HCT116 (cell line): Measurements from ENCODE around the gene ITGB6. TPM values are rescaled to one million over a fixed set of nuclear protein-coding genes. Genes with fewer than 3 reads are reported as not detected.

Experiments
- ATAC-seq: fragments of 200-7000 bp; cut with Tn5 transposase; 2 replicates; pipeline ENCODE4 v1.9.1; 2020; ENCODE audit warnings: mild to moderate bottlenecking, moderate library complexity
- BruUV-seq: library from RNA; stranded (reverse); fragments of 400-500 nt; replicated peaks from 2 replicates; lab custom pipeline; 2021; lab: Mats Ljungman, UMichigan
- CTCF ChIA-PET: fragments of 300-600 bp; sonication (Branson Sonifier 250); formaldehyde crosslinking; loops from one replicate; lab custom pipeline; 2021; ENCODE audit warnings: antibody characterized with exemption; lab: Charles Lee
- POLR2A ChIA-PET: fragments of 300-600, 350-600 bp; sonication (Branson Sonifier 250); formaldehyde crosslinking; loops from one replicate; lab custom pipeline; 2021; ENCODE audit warnings: antibody characterized with exemption; lab: Charles Lee
- RAD21 ChIA-PET, 2 experiments: fragments of 300-600 bp; sonication (Branson Sonifier 250); formaldehyde crosslinking; loops; one replicate each; lab custom pipeline; 2023; ENCODE audit warnings: low total read pairs in 2 of 2; ENCODE audit not compliant: uncharacterized antibody in 2 of 2, unreplicated experiment in 2 of 2, low non-redundant PET in 1 of 2; lab: Charles Lee
- DNase-seq: peaks from one replicate; pipeline ENCODE4 v3.0.0-alpha.2; 2010; ENCODE audit warnings: low read depth, low spot score
- H2AFZ ChIP-seq: fragments of 200-600 bp; shearing (Covaris generic), sonication (generic); 2 replicates; pipeline ENCODE4 v1.6.1; 2017; ENCODE audit warnings: low read depth, mixed run types, mixed read lengths, antibody characterized with exemption, low read length; ENCODE audit not compliant: poor library complexity, severe bottlenecking
- H3K27ac ChIP-seq: 2 replicates; pipeline ENCODE4 v1.5.1; 2012; ENCODE audit warnings: low read depth, low read length
- H3K27me3 ChIP-seq: fragments of 200-600 bp; sonication (generic); 2 replicates; pipeline ENCODE4 v1.6.1; 2016; ENCODE audit warnings: mixed run types, low read length, mixed read lengths; ENCODE audit not compliant: insufficient read depth
- H3K36me3 ChIP-seq, 2 experiments: fragments of 200-500 bp in 1 of 2; fragments of 200-600 bp in 1 of 2; sonication (Bioruptor generic) in 1 of 2; sonication (generic) in 1 of 2; 2 replicates each; pipeline versions ENCODE4 v1.5.1 to v1.6.1; 2014 to 2016; ENCODE audit warnings: low read length in 2 of 2, inconsistent platforms in 1 of 2, mixed read lengths in 1 of 2, mixed run types in 1 of 2; ENCODE audit not compliant: insufficient read depth in 2 of 2, control insufficient read depth in 1 of 2
- H3K4me1 ChIP-seq, 2 experiments: fragments of 200-600 bp in 1 of 2; sonication (generic) in 1 of 2; 2 replicates each; pipeline versions ENCODE4 v1.5.1 to v1.6.1; 2012 to 2017; ENCODE audit warnings: low read length in 2 of 2, inconsistent platforms in 1 of 2, mild to moderate bottlenecking in 1 of 2, mixed read lengths in 1 of 2, mixed run types in 1 of 2, moderate library complexity in 1 of 2; ENCODE audit not compliant: insufficient read depth in 2 of 2, control insufficient read depth in 1 of 2
- H3K4me2 ChIP-seq: fragments of 200-600 bp; sonication (generic); 2 replicates; pipeline ENCODE4 v1.6.1; 2017; ENCODE audit warnings: mixed run types, low read length, mixed read lengths
- H3K4me3 ChIP-seq, 2 experiments: fragments of 200-600 bp in 1 of 2; sonication (generic) in 1 of 2; replicated peaks in 1 of 2; 2 replicates each; pipeline ENCODE4 v1.5.1; 2011 to 2016; ENCODE audit warnings: low read length in 2 of 2, control low read depth in 1 of 2, low read depth in 1 of 2, mild to moderate bottlenecking in 1 of 2, mixed read lengths in 1 of 2, mixed run types in 1 of 2
- H3K79me2 ChIP-seq: fragments of 200-600 bp; sonication (generic); 2 replicates; pipeline ENCODE4 v1.6.1; 2017; ENCODE audit warnings: mild to moderate bottlenecking, mixed run types, low read length, moderate library complexity, mixed read lengths; ENCODE audit not compliant: insufficient read depth
- H3K9ac ChIP-seq: fragments of 200-600 bp; sonication (generic); 2 replicates; pipeline ENCODE4 v1.6.1; 2016; ENCODE audit warnings: low read length, mixed read lengths
- H3K9me2 ChIP-seq: fragments of 200-600 bp; sonication (generic), shearing (Covaris generic); 2 replicates; pipeline ENCODE4 v1.6.1; 2017; ENCODE audit warnings: mixed run types, mild to moderate bottlenecking, moderate library complexity; ENCODE audit not compliant: insufficient read depth
- H3K9me3 ChIP-seq, 2 experiments: fragments of 200-500 bp in 1 of 2; fragments of 200-600 bp in 1 of 2; sonication (Bioruptor generic) in 1 of 2; sonication (generic) in 1 of 2; 2 replicates each; pipeline ENCODE4 v1.6.1; 2014 to 2017; ENCODE audit warnings: low read length in 2 of 2, mixed read lengths in 2 of 2, inconsistent platforms in 1 of 2, low read depth in 1 of 2, mild to moderate bottlenecking in 1 of 2, mixed run types in 1 of 2, moderate library complexity in 1 of 2; ENCODE audit not compliant: control insufficient read depth in 1 of 2, insufficient read depth in 1 of 2
- H4K20me1 ChIP-seq: fragments of 200-600 bp; sonication (generic), shearing (Covaris generic); 2 replicates; pipeline ENCODE4 v1.6.1; 2017; ENCODE audit warnings: mixed run types, mild to moderate bottlenecking, moderate library complexity; ENCODE audit not compliant: insufficient read depth
- CBX3 ChIP-seq: IDR thresholded peaks from 2 replicates; pipeline ENCODE4 v1.6.1; 2012; ENCODE audit warnings: low read depth
- CEBPB ChIP-seq: IDR thresholded peaks from 2 replicates; pipeline ENCODE4 v1.6.1; 2012; ENCODE audit warnings: low read depth
- EGR1 ChIP-seq: IDR thresholded peaks from 2 replicates; pipeline ENCODE4 v1.6.1; 2012; ENCODE audit warnings: low read depth
- ELF1 ChIP-seq: IDR thresholded peaks from 2 replicates; pipeline ENCODE4 v1.6.1; 2012; ENCODE audit warnings: low read depth, borderline replicate concordance
- EZH2phosphoT487 ChIP-seq: fragments of 200-600 bp; IDR thresholded peaks from 2 replicates; pipeline ENCODE4 v1.6.1; 2018; ENCODE audit warnings: antibody characterized with exemption, borderline replicate concordance
- FOSL1 ChIP-seq: IDR thresholded peaks from 2 replicates; pipeline ENCODE4 v1.6.1; 2012; ENCODE audit warnings: low read depth
- JUND ChIP-seq: IDR thresholded peaks from 2 replicates; pipeline ENCODE4 v1.6.1; 2012
- POLR2A ChIP-seq: IDR thresholded peaks from 2 replicates; pipeline ENCODE4 v1.7.0; 2011; ENCODE audit warnings: borderline replicate concordance; ENCODE audit not compliant: insufficient read depth, insufficient read length; ENCODE audit errors: extremely low read depth
- POLR2AphosphoS5 ChIP-seq: IDR thresholded peaks from 2 replicates; pipeline ENCODE4 v1.6.1; 2011; ENCODE audit warnings: mild to moderate bottlenecking, low read depth, low read length, moderate library complexity
- TCF7L2 ChIP-seq: IDR thresholded peaks from 2 replicates; pipeline ENCODE4 v1.7.0; 2011; ENCODE audit warnings: borderline replicate concordance, inconsistent platforms; ENCODE audit not compliant: insufficient read depth, insufficient read length; ENCODE audit errors: extremely low read depth
- YY1 ChIP-seq: IDR thresholded peaks from 2 replicates; pipeline ENCODE4 v1.6.1; 2011; ENCODE audit warnings: low read length, low read depth, moderate library complexity, mild to moderate bottlenecking; ENCODE audit not compliant: insufficient replicate concordance; ENCODE audit errors: extremely low read depth
- intact Hi-C: fragments of 100-400 bp; cut with micrococcal nuclease; formaldehyde crosslinking; loops from 2 replicates; pipeline ENCODE4 v1.10.0; 2022
- total RNA-seq: library from RNA; stranded (reverse); gene quantifications from one replicate; pipeline ENCODE4 v1.2.1, GENCODE V29; 2021; ENCODE audit not compliant: unreplicated experiment
- TF ChIP-seq, protein P1 (sequence below): IDR thresholded peaks from 2 replicates; pipeline ENCODE4 v1.6.1; 2012
- TF ChIP-seq, protein P2 (sequence below), 3 experiments: fragments of 200-600 bp in 1 of 3; sonication (generic) in 1 of 3; IDR thresholded peaks in 2 of 3; conservative IDR thresholded peaks in 1 of 3; 2 replicates each; pipeline ENCODE4 v1.5.1; 2012 to 2017; ENCODE audit warnings: low read depth in 2 of 3, low read length in 2 of 3, antibody characterized with exemption in 1 of 3, borderline replicate concordance in 1 of 3, control low read depth in 1 of 3, mild to moderate bottlenecking in 1 of 3, mixed read lengths in 1 of 3, mixed run types in 1 of 3, moderate library complexity in 1 of 3; ENCODE audit not compliant: insufficient read depth in 1 of 3
- TF ChIP-seq, protein P3 (sequence below): IDR thresholded peaks from 2 replicates; pipeline ENCODE4 v1.6.1; 2012

ITGB6 gene
- total RNA-seq, 1 experiment from 2014 or later = 0.12 TPM

DNA sequence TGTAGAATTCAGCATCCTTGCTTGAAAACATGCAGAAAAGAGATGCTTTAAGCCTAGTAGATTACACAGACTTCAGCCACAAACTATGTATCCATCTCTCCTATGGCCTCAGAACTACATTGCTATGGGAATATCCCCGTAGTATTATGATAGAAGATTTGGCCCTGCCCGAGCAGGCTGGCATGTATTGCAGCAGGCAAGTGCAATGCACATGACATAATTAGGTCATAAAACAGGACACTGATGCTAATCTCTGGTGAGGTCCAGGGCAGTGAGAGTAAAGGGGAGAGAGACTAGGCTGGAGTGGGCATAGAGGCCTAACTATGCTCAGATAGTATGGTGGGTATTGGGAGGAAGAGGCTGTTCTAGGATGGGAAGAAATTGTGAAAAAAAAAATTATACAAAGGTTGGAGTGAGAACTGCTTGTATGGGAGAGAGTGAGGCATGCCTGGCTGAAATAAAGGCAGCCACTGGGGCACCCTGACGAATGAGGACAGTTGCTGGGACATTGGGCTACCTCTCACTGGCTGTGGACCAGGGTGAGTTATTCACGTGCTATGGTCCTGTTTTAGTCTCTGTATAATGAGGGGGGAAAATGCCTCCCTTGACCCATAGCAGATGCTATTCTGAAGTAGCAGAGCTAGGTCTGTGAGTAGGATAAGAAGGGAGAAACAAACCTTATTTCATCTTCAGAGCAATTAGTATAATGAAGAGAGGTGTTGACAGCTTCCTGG, 136.0 kb downstream of the ITGB6 start:
- no peak for DNase-seq
- CTCF ChIA-PET = no interaction called here
- TF ChIP-seq CEBPB (no peak), ELF1 (no peak), JUND (no peak), POLR2A (no peak), POLR2AphosphoS5 (no peak), YY1 (no peak), TCF7L2 (no peak), EGR1 (no peak), EZH2phosphoT487 (no peak), FOSL1 (no peak), CBX3 (no peak)
- TF ChIP-seq, protein P1, sequence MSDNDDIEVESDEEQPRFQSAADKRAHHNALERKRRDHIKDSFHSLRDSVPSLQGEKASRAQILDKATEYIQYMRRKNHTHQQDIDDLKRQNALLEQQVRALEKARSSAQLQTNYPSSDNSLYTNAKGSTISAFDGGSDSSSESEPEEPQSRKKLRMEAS = no peak
- TF ChIP-seq, protein P2, sequence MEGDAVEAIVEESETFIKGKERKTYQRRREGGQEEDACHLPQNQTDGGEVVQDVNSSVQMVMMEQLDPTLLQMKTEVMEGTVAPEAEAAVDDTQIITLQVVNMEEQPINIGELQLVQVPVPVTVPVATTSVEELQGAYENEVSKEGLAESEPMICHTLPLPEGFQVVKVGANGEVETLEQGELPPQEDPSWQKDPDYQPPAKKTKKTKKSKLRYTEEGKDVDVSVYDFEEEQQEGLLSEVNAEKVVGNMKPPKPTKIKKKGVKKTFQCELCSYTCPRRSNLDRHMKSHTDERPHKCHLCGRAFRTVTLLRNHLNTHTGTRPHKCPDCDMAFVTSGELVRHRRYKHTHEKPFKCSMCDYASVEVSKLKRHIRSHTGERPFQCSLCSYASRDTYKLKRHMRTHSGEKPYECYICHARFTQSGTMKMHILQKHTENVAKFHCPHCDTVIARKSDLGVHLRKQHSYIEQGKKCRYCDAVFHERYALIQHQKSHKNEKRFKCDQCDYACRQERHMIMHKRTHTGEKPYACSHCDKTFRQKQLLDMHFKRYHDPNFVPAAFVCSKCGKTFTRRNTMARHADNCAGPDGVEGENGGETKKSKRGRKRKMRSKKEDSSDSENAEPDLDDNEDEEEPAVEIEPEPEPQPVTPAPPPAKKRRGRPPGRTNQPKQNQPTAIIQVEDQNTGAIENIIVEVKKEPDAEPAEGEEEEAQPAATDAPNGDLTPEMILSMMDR (IDR thresholded peaks at IDR 0.05 in 2 of 3, conservative IDR thresholded peaks at IDR 0.05 in 1 of 3; ENCODE audit: borderline replicate concordance in 1 of 3, insufficient read depth in 1 of 3, low read depth in 2 of 3, low read length in 2 of 3) = no peak
- TF ChIP-seq, protein P3, sequence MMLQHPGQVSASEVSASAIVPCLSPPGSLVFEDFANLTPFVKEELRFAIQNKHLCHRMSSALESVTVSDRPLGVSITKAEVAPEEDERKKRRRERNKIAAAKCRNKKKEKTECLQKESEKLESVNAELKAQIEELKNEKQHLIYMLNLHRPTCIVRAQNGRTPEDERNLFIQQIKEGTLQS = no peak
- H4K20me1 ChIP-seq = no peaks in the 10 kb centered on the region
- intact Hi-C loops = no loop called here
- H3K27me3 ChIP-seq = no peaks in the 10 kb centered on the region
- H3K4me3 ChIP-seq = no peak overlapping the region
- no peaks in the 10 kb centered on the region for H3K36me3 ChIP-seq
- POLR2A ChIA-PET = no interaction called here
- H3K9ac ChIP-seq = no peak overlapping the region
- peaks cover 0 to 5% of the 10 kb centered on the region in 2 experiments; a peak in 2 of 4 replicates for H3K4me1 ChIP-seq
- H2AFZ ChIP-seq = no peak overlapping the region
- RAD21 ChIA-PET = no interaction called here
- H3K79me2 ChIP-seq = no peaks in the 10 kb centered on the region
- H3K9me2 ChIP-seq = no peaks in the 10 kb centered on the region
- no peak overlapping the region for H3K4me2 ChIP-seq
- no peak for ATAC-seq
- BruUV-seq = no TSS peak
- H3K27ac ChIP-seq = no peak overlapping the region
- no peaks in the 10 kb centered on the region for H3K9me3 ChIP-seq
